ENCODE data around the gene AMPD1. TPM values are rescaled to one million over a fixed set of nuclear protein-coding genes. Genes with fewer than 3 reads are reported as not detected.

The AMPD1 gene
- total RNA-seq, 4 donors from 2014 or later, result not detected

DNA sequence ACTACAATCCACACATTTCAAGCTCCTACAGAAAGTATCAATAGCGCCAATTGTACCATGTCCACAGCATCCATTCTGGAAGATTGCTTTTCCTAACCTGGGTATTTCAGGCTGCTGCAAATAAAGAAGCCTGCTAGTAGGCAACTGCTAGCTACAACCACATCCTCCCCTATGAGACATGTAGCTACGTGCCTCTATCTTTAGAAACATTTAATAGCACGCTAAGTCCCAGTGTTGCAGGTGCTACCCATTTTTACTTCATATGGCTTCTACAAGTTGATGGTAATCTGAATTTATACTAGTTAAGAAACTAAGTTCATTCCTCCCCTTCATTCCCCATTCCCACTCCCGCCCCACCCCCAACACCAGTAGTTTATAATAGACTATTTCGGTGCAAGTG lies 7.4 kb upstream of the AMPD1 start:
- DNase-seq, result no peak
- no peak for TF ChIP-seq POLR2A (IDR thresholded peaks at IDR 0.05)
- TF ChIP-seq, protein P1, sequence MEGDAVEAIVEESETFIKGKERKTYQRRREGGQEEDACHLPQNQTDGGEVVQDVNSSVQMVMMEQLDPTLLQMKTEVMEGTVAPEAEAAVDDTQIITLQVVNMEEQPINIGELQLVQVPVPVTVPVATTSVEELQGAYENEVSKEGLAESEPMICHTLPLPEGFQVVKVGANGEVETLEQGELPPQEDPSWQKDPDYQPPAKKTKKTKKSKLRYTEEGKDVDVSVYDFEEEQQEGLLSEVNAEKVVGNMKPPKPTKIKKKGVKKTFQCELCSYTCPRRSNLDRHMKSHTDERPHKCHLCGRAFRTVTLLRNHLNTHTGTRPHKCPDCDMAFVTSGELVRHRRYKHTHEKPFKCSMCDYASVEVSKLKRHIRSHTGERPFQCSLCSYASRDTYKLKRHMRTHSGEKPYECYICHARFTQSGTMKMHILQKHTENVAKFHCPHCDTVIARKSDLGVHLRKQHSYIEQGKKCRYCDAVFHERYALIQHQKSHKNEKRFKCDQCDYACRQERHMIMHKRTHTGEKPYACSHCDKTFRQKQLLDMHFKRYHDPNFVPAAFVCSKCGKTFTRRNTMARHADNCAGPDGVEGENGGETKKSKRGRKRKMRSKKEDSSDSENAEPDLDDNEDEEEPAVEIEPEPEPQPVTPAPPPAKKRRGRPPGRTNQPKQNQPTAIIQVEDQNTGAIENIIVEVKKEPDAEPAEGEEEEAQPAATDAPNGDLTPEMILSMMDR (IDR thresholded peaks at IDR 0.05), result no peak
- WGBS, 2 donors, result 91 to 93% methylated on average over 5 of the region's 5 CpGs
- Histone ChIP-seq H3K36me3 (peaks cover 5 to 16% of the 10 kb centered on the region in 2 donors), H3K9me3 (no peaks in the 10 kb centered on the region), H3K27me3 (no peaks in the 10 kb centered on the region), H3K27ac (no peak overlapping the region), H3K4me1 (no peaks in the 10 kb centered on the region), H3K4me3 (replicated peaks in 1 of 3) (no peak overlapping the region)
- intact Hi-C loops (cut with DNase I), result no loop called here

DNA sequence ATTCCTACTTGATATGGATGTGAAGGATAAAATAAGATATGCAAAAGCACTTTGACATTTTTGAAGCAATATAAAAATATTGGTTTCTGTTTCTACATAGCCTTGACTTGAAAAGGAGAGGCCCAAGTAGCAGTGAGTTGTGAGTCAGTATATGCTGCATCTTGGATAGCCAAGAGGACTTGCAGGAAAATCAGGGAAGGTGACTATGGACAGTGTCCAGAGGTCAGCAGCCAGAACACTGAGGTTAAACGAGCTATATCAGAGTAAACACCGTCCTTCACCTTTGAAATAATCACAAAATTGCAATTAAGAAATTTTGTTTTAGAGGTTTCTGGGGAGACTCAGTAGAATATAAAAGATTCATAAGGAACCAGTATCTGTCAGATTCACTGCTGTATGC lies 6.6 kb upstream of the AMPD1 start:
- TF ChIP-seq, protein P1 (IDR thresholded peaks at IDR 0.05), result no peak
- no peak for TF ChIP-seq POLR2A (IDR thresholded peaks at IDR 0.05)
- H3K27me3 ChIP-seq, result no peaks in the 10 kb centered on the region
- no peaks in the 10 kb centered on the region for H3K9me3 ChIP-seq
- no peaks in the 10 kb centered on the region for H3K4me1 ChIP-seq
- H3K4me3 ChIP-seq (replicated peaks in 1 of 3), result no peak overlapping the region
- 64 to 73% methylated on average over 2 of the region's 2 CpGs for WGBS, 2 donors
- DNase-seq, result no peak
- H3K27ac ChIP-seq, result no peak overlapping the region
- peaks cover 0 to 8% of the 10 kb centered on the region in 2 donors for H3K36me3 ChIP-seq
- intact Hi-C loops (cut with DNase I), result no loop called here

DNA sequence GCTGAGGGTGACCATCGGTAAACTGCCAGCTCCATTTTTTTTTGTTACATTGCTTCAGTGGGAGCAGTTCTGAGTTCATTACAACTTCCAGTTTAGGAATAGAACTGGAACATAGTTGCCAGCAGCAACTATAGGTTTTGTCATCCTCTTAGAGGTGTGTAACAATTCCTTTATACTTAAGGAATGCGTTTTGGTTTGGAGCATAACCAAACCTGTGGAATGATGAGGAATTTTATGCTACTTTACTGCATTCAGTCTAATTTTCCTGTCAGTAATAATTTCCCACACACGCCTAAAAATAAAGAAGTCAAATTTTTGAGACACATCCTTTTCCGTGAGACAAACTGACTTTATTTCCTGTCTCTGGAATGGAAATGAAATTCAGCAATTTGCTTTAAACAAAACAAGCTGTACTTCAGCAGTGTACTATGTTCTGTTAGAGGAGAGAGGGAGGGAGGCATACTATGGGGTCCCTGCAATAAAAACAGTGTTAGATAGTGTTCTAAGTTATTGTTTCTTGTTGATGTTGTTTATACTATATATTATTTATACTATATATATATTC lies 4.8 kb upstream of the AMPD1 start:
- Histone ChIP-seq H3K4me3 (replicated peaks in 1 of 3) (no peak overlapping the region), H3K27me3 (no peaks in the 10 kb centered on the region), H3K4me1 (no peaks in the 10 kb centered on the region), H3K27ac (no peak overlapping the region), H3K36me3 (no peaks in the 10 kb centered on the region), H3K9me3 (no peaks in the 10 kb centered on the region)
- no peak for DNase-seq
- TF ChIP-seq POLR2A (IDR thresholded peaks at IDR 0.05), result no peak
- TF ChIP-seq, protein P1 (IDR thresholded peaks at IDR 0.05), result no peak
- intact Hi-C loops (cut with DNase I), result no loop called here
- WGBS, 2 donors, result 42 to 54% methylated on average over 4 of the region's 4 CpGs

DNA sequence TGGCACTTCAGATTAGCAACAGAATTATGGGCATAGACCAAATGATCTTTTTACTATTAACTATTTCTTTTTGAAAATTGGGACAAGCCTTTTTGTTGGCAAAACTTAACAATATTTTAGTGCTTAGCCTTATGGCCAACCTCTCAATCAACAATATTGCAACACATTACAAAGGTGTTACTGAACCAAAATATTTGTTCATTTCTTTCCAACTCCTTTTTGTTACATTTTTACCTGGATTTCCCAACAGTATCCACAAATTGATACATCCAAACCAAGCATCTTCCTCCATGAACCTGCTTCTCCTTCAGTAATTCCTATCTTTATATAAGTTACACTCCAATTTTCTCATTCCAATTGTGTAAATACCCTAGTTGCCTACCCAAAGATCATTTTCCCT lies 1.5 kb upstream of the AMPD1 start:
- no peak for DNase-seq
- intact Hi-C loops (cut with DNase I), result no loop called here
- no peaks in the 10 kb centered on the region for H3K27me3 ChIP-seq
- no peak overlapping the region for H3K4me3 ChIP-seq (replicated peaks in 1 of 3)
- no peaks in the 10 kb centered on the region for H3K9me3 ChIP-seq
- TF ChIP-seq, protein P1 (IDR thresholded peaks at IDR 0.05), result no peak
- no peak for TF ChIP-seq POLR2A (IDR thresholded peaks at IDR 0.05)
- H3K27ac ChIP-seq, result no peak overlapping the region
- no peaks in the 10 kb centered on the region for H3K4me1 ChIP-seq
- no peaks in the 10 kb centered on the region for H3K36me3 ChIP-seq

DNA sequence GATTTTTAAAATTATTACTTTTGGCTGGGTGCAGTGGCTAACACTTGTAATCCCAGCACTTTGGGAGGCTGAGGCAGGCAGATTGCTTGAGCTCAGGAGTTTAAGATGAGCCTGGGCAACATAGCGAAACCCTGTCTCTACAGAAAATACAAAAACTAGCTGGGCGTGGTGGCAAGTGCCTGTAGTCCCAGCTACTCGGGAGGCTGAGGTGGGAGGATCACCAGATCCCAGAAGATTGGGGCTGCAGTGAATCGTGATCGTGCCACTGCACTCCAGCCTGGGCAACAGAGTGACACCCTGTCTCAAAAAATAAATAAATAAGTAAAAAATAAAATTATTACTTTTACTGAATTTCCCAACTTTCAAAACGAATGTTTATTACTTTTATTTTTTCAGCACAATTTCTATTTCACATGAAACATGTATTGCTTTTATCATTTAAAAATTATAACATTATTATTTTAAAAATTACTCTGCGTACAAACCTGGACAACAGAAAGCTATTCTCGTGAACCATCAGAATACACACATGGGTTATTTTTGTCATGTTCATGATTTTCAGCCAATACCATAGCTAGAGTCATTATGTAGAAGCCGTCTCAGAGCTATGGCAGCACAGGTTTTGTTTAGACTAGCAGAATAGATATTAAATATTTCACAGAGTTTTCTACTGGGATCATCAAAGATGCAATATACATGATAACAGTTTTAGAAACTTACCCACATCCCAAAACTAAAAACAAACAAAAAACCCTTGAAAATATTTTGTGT lies 621 bp downstream of the AMPD1 start:
- 86 to 88% methylated on average over 9 of the region's 9 CpGs for WGBS, 2 donors
- TF ChIP-seq POLR2A (IDR thresholded peaks at IDR 0.05), result no peak
- TF ChIP-seq, protein P1 (IDR thresholded peaks at IDR 0.05), result no peak

More for the DNA sequence above, 621 bp downstream of the AMPD1 start:
- no peak for DNase-seq
- Histone ChIP-seq H3K36me3 (no peaks in the 10 kb centered on the region), H3K4me1 (no peaks in the 10 kb centered on the region), H3K9me3 (no peaks in the 10 kb centered on the region), H3K27ac (no peak overlapping the region), H3K4me3 (replicated peaks in 1 of 3) (no peak overlapping the region), H3K27me3 (no peaks in the 10 kb centered on the region)
- intact Hi-C loops (cut with DNase I), result no loop called here
